CD4-positive, CD25-positive, alpha-beta regulatory T cell (primary cell): Measurements from ENCODE around the gene HTR3A. TPM values are rescaled to one million over a fixed set of nuclear protein-coding genes. Genes with fewer than 3 reads are reported as not detected.

ENCODE experiments used
- ATAC-seq, 2 donors: fragments of 150-1000 bp; cut with Tn5 transposase; one replicate each; pipeline ENCODE4 v1.10.0; 2021; ENCODE audit warnings: low read depth in 2 of 2, moderate number of reproducible peaks in 2 of 2, moderate library complexity in 1 of 2
- DNase-seq, 3 donors: peaks; one replicate each; pipeline versions ENCODE4 v3.0.0 to v3.0.0-alpha.2; 2012 to 2022; ENCODE audit warnings: mixed read lengths in 1 of 3
- H3K27ac ChIP-seq: one replicate; pipeline ENCODE4 v1.7.0; 2013; ENCODE audit warnings: mild to moderate bottlenecking, low read length; ENCODE audit not compliant: insufficient read depth, poor library complexity, severe bottlenecking
- H3K27me3 ChIP-seq: one replicate; pipeline ENCODE4 v1.7.0; 2013; ENCODE audit warnings: low read length; ENCODE audit not compliant: control insufficient read depth, insufficient read depth
- H3K36me3 ChIP-seq: one replicate; pipeline ENCODE4 v1.7.0; 2013; ENCODE audit warnings: mild to moderate bottlenecking, low read length, moderate library complexity; ENCODE audit not compliant: control insufficient read depth, insufficient read depth
- H3K4me1 ChIP-seq: 2 replicates; pipeline ENCODE4 v1.7.0; 2013; ENCODE audit warnings: mild to moderate bottlenecking, low read length; ENCODE audit not compliant: insufficient read depth, control insufficient read depth, poor library complexity, severe bottlenecking
- H3K4me3 ChIP-seq: one replicate; pipeline ENCODE4 v1.7.0; 2013; ENCODE audit warnings: low read depth, mild to moderate bottlenecking, low read length, moderate library complexity
- H3K9me3 ChIP-seq, 2 experiments: 1 replicate in 1 of 2; 2 replicates in 1 of 2; pipeline ENCODE4 v1.7.0; 2013; ENCODE audit warnings: low read length in 2 of 2, mild to moderate bottlenecking in 1 of 2, moderate library complexity in 1 of 2; ENCODE audit not compliant: control insufficient read depth in 2 of 2
- H3K27ac Mint-ChIP-seq, 3 donors: one replicate each; pipeline ENCODE4 v1.8.0; 2020 to 2022; ENCODE audit warnings: mild to moderate bottlenecking in 3 of 3, mixed read lengths in 3 of 3, moderate library complexity in 2 of 3
- H3K27me3 Mint-ChIP-seq: one replicate; pipeline ENCODE4 v1.8.0; 2022; ENCODE audit warnings: mild to moderate bottlenecking, mixed read lengths
- H3K36me3 Mint-ChIP-seq: one replicate; pipeline ENCODE4 v1.8.0; 2020; ENCODE audit warnings: mixed read lengths
- H3K4me1 Mint-ChIP-seq, 4 donors: one replicate each; pipeline ENCODE4 v1.8.0; 2020 to 2022; ENCODE audit warnings: mixed read lengths in 4 of 4, mild to moderate bottlenecking in 1 of 4
- H3K4me3 Mint-ChIP-seq, 4 donors: one replicate each; pipeline ENCODE4 v1.8.0; 2020 to 2022; ENCODE audit warnings: mild to moderate bottlenecking in 4 of 4, mixed read lengths in 4 of 4, moderate library complexity in 3 of 4
- H3K9me3 Mint-ChIP-seq, 7 donors: one replicate each; pipeline ENCODE4 v1.8.0; 2020 to 2022; ENCODE audit warnings: mixed read lengths in 7 of 7, mild to moderate bottlenecking in 3 of 7, moderate library complexity in 2 of 7
- polyA plus RNA-seq, 4 donors: library from polyadenylated mRNA; unstranded; fragments of 300-500 nt; fragmentation: Illumina TruSeq; gene quantifications; one replicate each; pipeline ENCODE4 v1.2.3, GENCODE V29; 2021
- total RNA-seq: library from RNA; stranded (reverse); gene quantifications from one replicate; pipeline ENCODE4 v1.2.3, GENCODE V29; 2022

The HTR3A gene
- total and polyA plus RNA-seq, 5 donors from 2014 or later, result not detected

GRCh38 chr11:114025329-114025907 lies 50.5 kb downstream of the HTR3A start:
- Histone ChIP-seq H3K4me1 (no peaks in the 10 kb centered on the region), H3K27ac (no peak overlapping the region), H3K36me3 (no peaks in the 10 kb centered on the region), H3K4me3 (no peak overlapping the region), H3K9me3 (no peaks in the 10 kb centered on the region), H3K27me3 (peaks cover 2% of the 10 kb centered on the region)
- peak overlapping the region in 1 of 3 donors; percentile 64 for H3K27ac Mint-ChIP-seq
- peaks cover 8% of the 10 kb centered on the region for H3K27me3 Mint-ChIP-seq
- peaks cover 0 to 1% (median 0%) of the 10 kb centered on the region in 7 donors for H3K9me3 Mint-ChIP-seq
- no peak for ATAC-seq
- no peaks in the 10 kb centered on the region for H3K36me3 Mint-ChIP-seq
- no peak overlapping the region for H3K4me3 Mint-ChIP-seq
- H3K4me1 Mint-ChIP-seq, result peaks cover 0 to 6% (median 0%) of the 10 kb centered on the region in 4 donors
- no peak for DNase-seq

DNA sequence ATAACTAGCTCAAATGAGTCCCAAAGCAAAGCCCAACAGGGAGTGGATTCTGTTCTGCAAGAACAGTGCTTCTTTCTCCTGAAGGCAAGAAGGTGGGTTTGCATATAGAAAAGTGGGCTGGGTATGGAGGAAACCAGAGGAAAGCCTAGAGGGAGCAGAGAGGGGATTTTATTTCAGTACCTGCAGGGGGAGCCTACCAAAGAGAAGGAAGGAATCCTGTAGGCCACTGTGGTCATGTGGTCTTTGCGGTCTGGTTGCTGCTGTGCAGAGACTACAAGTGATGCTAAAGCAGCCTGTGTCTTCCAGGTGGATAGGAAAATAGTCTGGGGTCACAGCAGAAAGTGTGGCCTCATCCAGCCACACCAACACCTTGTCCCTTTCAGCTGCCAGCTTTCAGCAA lies 51.4 kb downstream of the HTR3A start:
- H3K4me1 ChIP-seq, result no peaks in the 10 kb centered on the region
- Mint-ChIP-seq H3K4me1 (peaks cover 0 to 6% (median 0%) of the 10 kb centered on the region in 4 donors), H3K4me3 (no peak overlapping the region), H3K27ac (peak overlapping the region in 1 of 3 donors; percentile 53), H3K9me3 (peaks cover 0 to 1% (median 0%) of the 10 kb centered on the region in 7 donors), H3K27me3 (peaks cover 8% of the 10 kb centered on the region), H3K36me3 (no peaks in the 10 kb centered on the region)
- DNase-seq (peak in 2 of 3 donors; percentile 3 to 43), ATAC-seq (no peak)
- H3K36me3 ChIP-seq, result no peaks in the 10 kb centered on the region
- no peaks in the 10 kb centered on the region for H3K9me3 ChIP-seq
- H3K27ac ChIP-seq, result no peak overlapping the region
- no peak overlapping the region for H3K4me3 ChIP-seq
- peaks cover 2% of the 10 kb centered on the region for H3K27me3 ChIP-seq

DNA sequence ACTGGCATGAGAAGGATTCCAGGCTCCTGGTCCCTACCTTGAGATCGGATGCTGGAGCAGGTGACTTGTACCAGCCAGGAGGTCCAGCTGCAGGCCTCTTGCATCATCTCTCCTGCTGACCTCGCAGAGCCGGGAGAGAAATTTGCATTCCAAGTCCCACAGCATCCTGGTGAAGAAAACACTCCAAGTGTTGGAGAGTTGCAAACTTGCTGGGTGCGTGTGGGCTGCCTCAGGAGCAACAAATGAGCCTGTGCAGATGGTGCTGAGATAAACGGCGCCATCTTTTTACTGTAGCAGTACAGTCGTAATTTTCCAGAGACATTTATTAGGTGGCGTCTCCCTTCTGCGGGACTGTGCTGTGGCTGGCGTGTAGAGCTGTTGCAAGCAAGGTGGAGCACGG lies 52.5 kb downstream of the HTR3A start:
- no peak overlapping the region for H3K4me3 ChIP-seq
- ATAC-seq, result no peak
- peaks cover 8% of the 10 kb centered on the region for H3K27me3 Mint-ChIP-seq
- no peaks in the 10 kb centered on the region for H3K36me3 ChIP-seq
- H3K36me3 Mint-ChIP-seq, result no peaks in the 10 kb centered on the region
- H3K4me3 Mint-ChIP-seq, result no peak overlapping the region
- H3K4me1 ChIP-seq, result no peaks in the 10 kb centered on the region
- H3K9me3 ChIP-seq, result no peaks in the 10 kb centered on the region
- H3K9me3 Mint-ChIP-seq, result peaks cover 0 to 1% (median 0%) of the 10 kb centered on the region in 7 donors
- no peak overlapping the region for H3K27ac ChIP-seq
- H3K27me3 ChIP-seq, result peaks cover 2% of the 10 kb centered on the region
- no peak overlapping the region for H3K27ac Mint-ChIP-seq
- no peak for DNase-seq
- H3K4me1 Mint-ChIP-seq, result peaks cover 0 to 6% (median 0%) of the 10 kb centered on the region in 4 donors

DNA sequence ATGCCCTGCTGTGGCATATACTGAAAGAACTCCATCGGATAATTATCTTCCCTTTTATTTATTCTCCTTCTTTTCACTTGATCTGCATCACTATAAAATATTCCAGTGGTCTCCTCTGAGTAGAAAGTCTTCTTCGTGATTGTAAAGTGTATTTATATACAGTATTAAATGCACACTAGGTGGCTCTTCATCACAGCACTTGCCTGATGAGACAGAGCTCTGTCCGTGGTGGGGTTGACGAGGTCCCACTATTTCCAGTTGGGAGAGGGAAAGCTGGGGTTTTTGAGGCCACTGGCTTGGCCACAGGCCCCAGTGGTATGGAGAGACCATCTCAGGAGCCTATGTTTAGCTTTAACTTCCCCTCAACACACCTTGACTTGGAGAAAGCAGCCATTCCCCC lies 53.0 kb downstream of the HTR3A start:
- no peaks in the 10 kb centered on the region for H3K9me3 ChIP-seq
- no peak overlapping the region for H3K27ac ChIP-seq
- H3K27ac Mint-ChIP-seq, result no peak overlapping the region
- H3K36me3 Mint-ChIP-seq, result no peaks in the 10 kb centered on the region
- peaks cover 0 to 1% (median 0%) of the 10 kb centered on the region in 7 donors for H3K9me3 Mint-ChIP-seq
- DNase-seq, result no peak
- no peak for ATAC-seq
- H3K36me3 ChIP-seq, result no peaks in the 10 kb centered on the region
- H3K27me3 ChIP-seq, result peaks cover 2% of the 10 kb centered on the region
- H3K4me3 Mint-ChIP-seq, result no peak overlapping the region
- no peaks in the 10 kb centered on the region for H3K4me1 ChIP-seq
- peaks cover 0 to 6% (median 0%) of the 10 kb centered on the region in 4 donors for H3K4me1 Mint-ChIP-seq
- peaks cover 8% of the 10 kb centered on the region for H3K27me3 Mint-ChIP-seq
- H3K4me3 ChIP-seq, result no peak overlapping the region

DNA sequence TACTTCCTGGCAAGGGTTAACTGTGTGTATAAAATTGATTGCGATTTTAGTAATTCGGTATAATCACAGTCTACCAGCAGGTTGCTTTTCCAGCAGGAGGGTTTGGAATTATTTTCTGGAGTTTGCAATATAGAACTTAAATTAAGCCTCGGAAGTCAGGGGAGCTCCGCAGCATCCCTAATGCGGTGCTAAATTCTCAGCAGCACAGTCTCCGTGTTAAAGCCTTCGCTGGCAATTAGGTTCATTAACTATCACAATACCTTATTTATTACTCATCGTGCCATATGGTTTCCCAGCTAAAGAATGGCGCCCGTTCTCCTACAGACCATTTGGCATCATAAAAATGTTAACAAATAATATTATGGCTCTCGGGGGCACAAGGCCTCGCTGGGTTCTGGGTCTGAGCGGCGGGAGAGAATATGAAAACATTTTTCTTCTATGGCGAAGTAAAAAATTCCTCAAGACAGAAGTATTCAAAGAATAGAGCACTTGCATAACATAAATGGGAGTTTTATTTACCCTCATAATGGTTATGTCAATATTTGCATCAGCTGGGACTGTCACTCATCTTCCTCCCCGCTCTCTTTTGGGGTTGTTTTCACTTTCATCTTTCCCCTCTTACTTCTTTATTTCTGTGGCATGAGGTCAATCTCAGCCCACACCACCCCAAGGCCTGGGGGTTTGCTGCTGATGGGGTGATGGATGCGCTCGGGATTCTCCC lies 56.5 kb downstream of the HTR3A start:
- Mint-ChIP-seq H3K27ac (no peak overlapping the region), H3K4me3 (no peak overlapping the region), H3K4me1 (peaks cover 0 to 8% (median 0%) of the 10 kb centered on the region in 4 donors), H3K9me3 (no peaks in the 10 kb centered on the region), H3K27me3 (peaks cover 9% of the 10 kb centered on the region), H3K36me3 (no peaks in the 10 kb centered on the region)
- ATAC-seq, result no peak
- H3K27me3 ChIP-seq, result peaks cover 2% of the 10 kb centered on the region
- H3K36me3 ChIP-seq, result no peaks in the 10 kb centered on the region
- H3K4me1 ChIP-seq, result peaks cover 6% of the 10 kb centered on the region
- H3K27ac ChIP-seq, result no peak overlapping the region
- no peak overlapping the region for H3K4me3 ChIP-seq
- no peaks in the 10 kb centered on the region for H3K9me3 ChIP-seq
- no peak for DNase-seq

DNA sequence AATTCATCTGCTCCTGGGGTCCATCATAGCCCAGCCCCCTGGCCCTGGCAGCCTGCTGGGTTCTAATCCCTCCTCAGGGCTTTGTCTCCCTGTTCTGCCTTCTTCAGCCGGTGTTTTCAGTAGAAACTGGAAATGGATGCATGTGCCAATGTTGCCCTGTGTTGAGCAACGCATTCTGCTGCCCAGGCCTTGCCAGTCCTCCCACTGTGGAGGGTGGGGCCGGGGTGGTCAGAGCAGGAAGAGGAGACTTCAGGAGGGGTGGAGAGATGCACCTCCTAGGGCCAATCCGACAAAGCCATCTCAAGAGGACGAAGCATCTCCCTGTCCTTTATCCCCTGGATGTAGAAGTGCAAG lies 57.0 kb downstream of the HTR3A start:
- H3K27ac ChIP-seq, result no peak overlapping the region
- no peak overlapping the region for H3K27ac Mint-ChIP-seq

DNA sequence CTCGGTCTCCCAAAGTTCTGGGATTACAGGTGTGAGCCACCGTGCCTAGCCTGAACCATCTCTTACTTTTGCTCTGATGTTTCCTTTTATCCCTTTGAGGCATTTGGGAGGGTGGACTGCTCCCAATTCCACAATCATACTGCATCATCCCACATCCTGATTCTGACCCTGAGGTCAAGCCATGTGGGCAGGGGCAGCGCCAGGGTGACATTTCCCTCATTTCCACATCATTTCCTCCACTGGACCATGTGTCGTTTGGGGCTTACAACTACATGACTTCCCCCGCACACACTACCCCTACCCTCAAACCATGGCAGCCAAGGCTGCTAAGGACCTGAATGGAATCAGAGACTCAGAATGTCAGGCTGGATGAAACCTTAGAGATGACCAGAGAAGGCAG lies 58.2 kb downstream of the HTR3A start:
- Histone ChIP-seq H3K9me3 (no peaks in the 10 kb centered on the region), H3K4me1 (peaks cover 9% of the 10 kb centered on the region), H3K4me3 (no peak overlapping the region), H3K27ac (no peak overlapping the region), H3K27me3 (peaks cover 2% of the 10 kb centered on the region), H3K36me3 (no peaks in the 10 kb centered on the region)
- Mint-ChIP-seq H3K27ac (peak overlapping the region in 1 of 3 donors; percentile 42), H3K27me3 (peaks cover 19% of the 10 kb centered on the region), H3K9me3 (no peaks in the 10 kb centered on the region), H3K36me3 (no peaks in the 10 kb centered on the region), H3K4me1 (peaks cover 0 to 8% (median 0%) of the 10 kb centered on the region in 4 donors), H3K4me3 (no peak overlapping the region)
- ATAC-seq (no peak), DNase-seq (no peak)

More for the DNA sequence above, 57.0 kb downstream of the HTR3A start:
- DNase-seq (no peak), ATAC-seq (no peak)
- Mint-ChIP-seq H3K9me3 (no peaks in the 10 kb centered on the region), H3K4me3 (no peak overlapping the region), H3K4me1 (peaks cover 0 to 8% (median 0%) of the 10 kb centered on the region in 4 donors), H3K36me3 (no peaks in the 10 kb centered on the region), H3K27me3 (peaks cover 9% of the 10 kb centered on the region)
- no peaks in the 10 kb centered on the region for H3K36me3 ChIP-seq
- no peak overlapping the region for H3K4me3 ChIP-seq
- H3K9me3 ChIP-seq, result no peaks in the 10 kb centered on the region
- H3K4me1 ChIP-seq, result peaks cover 9% of the 10 kb centered on the region
- H3K27me3 ChIP-seq, result peaks cover 2% of the 10 kb centered on the region

DNA sequence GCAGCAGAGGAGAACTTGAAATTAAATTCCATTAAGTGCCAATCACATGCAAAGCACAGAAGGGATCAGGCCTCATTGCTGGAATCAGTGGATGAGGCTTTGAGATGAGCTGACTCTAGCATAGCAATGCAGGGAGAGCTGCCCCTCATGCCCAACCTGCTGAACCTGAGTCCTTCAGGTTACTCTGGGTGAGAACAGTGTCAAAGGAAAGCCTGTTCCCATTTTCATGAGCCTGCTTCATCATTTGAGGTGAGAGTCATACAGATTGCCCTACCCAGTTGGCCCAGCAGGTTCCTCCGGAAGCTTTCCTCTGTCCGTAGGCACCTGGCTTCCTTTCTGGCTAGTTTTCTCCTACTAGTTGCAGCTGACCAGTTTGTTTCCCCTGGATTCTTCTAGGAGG lies 58.7 kb downstream of the HTR3A start:
- Mint-ChIP-seq H3K9me3 (no peaks in the 10 kb centered on the region), H3K27ac (no peak overlapping the region), H3K4me1 (peaks cover 0 to 8% (median 0%) of the 10 kb centered on the region in 4 donors), H3K36me3 (no peaks in the 10 kb centered on the region), H3K27me3 (peaks cover 17% of the 10 kb centered on the region), H3K4me3 (no peak overlapping the region)
- ATAC-seq, result no peak
- H3K27me3 ChIP-seq, result peaks cover 2% of the 10 kb centered on the region
- H3K36me3 ChIP-seq, result no peaks in the 10 kb centered on the region
- H3K4me1 ChIP-seq, result peaks cover 9% of the 10 kb centered on the region
- no peak for DNase-seq
- no peaks in the 10 kb centered on the region for H3K9me3 ChIP-seq
- H3K27ac ChIP-seq, result no peak overlapping the region
- no peak overlapping the region for H3K4me3 ChIP-seq
